Measurements from ENCODE around the gene SLC16A1.
"Not testable (repeated sequence)": the region's sequence is repeated elsewhere in the genome, so short reads cannot be mapped to it uniquely, and the experiment has no call there.

SLC16A1 gene, protein sequence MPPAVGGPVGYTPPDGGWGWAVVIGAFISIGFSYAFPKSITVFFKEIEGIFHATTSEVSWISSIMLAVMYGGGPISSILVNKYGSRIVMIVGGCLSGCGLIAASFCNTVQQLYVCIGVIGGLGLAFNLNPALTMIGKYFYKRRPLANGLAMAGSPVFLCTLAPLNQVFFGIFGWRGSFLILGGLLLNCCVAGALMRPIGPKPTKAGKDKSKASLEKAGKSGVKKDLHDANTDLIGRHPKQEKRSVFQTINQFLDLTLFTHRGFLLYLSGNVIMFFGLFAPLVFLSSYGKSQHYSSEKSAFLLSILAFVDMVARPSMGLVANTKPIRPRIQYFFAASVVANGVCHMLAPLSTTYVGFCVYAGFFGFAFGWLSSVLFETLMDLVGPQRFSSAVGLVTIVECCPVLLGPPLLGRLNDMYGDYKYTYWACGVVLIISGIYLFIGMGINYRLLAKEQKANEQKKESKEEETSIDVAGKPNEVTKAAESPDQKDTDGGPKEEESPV

GRCh38 chr1:112955773-112956543 lies at the start of gene SLC16A1:
Gene SLC16A1, minus strand, starts transcription at chr1:112956196. Its CDS starts 26,888 bp downstream, at chr1:112929308.
- DNase-seq (ENCODE audit: low spot score): peak; percentile 85

- no peak for DNase-seq (ENCODE audit: low spot score)
Observed at GRCh38 chr1:113003751-113004690, 48.0 kb upstream of the SLC16A1 start.

GRCh38 chr1:113002297-113002696 lies 46.3 kb upstream of the SLC16A1 start:
- DNase-seq (ENCODE audit: low spot score): peak; percentile 3

- no peak for DNase-seq (ENCODE audit: low spot score)
Observed at GRCh38 chr1:112998592-112999235, 42.7 kb upstream of the SLC16A1 start.

GRCh38 chr1:112997781-112998180 lies 41.8 kb upstream of the SLC16A1 start:
- DNase-seq (ENCODE audit: low spot score): no peak

GRCh38 chr1:112995890-112996289 lies 39.9 kb upstream of the SLC16A1 start:
- no peak for DNase-seq (ENCODE audit: low spot score)

- DNase-seq (ENCODE audit: low spot score): not testable (repeated sequence)
Observed at GRCh38 chr1:112995021-112995420, 39.0 kb upstream of the SLC16A1 start.

DNA sequence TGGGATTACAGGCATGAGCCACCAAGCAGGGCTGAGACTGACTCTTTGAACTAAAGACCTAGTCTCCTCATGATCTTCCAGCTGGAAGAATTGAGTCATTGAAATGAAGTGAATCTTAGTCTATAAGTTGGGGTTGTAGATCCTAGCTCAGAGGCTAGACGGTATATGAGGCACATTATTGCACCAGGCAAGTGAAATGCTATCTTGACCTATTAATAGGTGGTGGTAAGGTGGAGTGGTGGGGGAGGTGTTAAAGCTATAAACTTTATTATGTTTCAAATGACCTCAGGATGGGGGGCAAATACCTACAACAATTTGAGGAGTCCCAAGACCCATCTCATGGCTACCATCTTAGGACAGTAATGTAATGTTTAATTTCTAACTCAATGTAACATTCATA lies 36.8 kb upstream of the SLC16A1 start:
- DNase-seq (ENCODE audit: low spot score): no peak

DNA sequence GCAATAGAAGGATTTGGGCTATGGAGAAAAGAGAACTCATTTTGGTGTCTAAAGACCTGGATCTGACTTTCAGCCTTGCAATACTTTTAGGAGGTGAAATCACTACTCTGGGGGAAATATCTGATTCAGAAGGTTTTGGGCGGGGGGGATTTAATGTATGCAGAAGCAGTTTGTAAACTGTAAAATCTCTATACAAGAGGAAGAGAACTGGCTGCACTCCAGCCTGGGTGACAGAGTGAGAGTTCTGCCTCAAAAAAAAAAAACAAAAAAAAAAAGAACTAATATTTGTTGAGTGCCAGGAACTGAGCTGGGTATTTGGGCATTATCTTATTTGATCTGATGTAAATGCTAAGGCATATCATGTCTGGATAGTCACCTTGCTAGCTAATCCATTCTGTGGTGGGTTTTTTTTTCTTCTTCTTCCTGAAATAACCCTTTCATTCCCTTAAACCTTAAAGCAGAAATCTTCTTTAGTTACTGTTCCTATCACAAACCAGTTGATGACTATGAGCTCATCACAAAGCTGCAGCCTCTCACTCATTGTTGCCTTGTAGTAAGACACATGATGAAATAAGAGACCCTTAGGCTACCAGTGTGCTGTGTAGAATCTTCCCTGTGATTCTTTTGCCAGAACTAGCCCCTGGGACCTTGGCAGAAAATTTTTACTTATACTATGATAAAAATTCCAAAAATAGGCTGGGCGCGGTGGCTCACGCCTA lies 35.6 kb upstream of the SLC16A1 start:
- DNase-seq (ENCODE audit: low spot score): no peak

DNA sequence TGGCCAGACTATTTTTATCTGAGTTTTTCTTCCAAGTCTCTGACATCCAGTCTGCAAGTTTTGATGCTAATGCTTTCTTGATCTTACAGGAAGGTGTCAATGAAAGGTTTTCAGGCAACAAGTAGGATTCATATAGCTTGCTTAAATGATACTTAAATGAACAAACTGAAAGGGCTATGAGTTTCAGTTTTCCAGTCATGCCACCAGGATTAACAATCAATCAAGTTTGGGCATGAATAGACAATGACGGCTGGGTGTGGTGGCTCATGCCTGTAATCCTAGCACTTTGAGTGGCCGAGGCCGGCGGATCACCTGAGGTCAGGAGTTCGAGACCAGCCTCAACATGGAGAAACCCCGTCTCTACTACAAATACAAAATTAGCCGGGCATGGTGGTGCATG lies 34.3 kb upstream of the SLC16A1 start:
- DNase-seq (ENCODE audit: low spot score): no peak

- no peak for DNase-seq (ENCODE audit: low spot score)
Observed at GRCh38 chr1:112988367-112988766, 32.4 kb upstream of the SLC16A1 start.

GRCh38 chr1:112985123-112985522 lies 29.1 kb upstream of the SLC16A1 start:
- DNase-seq (ENCODE audit: low spot score): no peak

DNA sequence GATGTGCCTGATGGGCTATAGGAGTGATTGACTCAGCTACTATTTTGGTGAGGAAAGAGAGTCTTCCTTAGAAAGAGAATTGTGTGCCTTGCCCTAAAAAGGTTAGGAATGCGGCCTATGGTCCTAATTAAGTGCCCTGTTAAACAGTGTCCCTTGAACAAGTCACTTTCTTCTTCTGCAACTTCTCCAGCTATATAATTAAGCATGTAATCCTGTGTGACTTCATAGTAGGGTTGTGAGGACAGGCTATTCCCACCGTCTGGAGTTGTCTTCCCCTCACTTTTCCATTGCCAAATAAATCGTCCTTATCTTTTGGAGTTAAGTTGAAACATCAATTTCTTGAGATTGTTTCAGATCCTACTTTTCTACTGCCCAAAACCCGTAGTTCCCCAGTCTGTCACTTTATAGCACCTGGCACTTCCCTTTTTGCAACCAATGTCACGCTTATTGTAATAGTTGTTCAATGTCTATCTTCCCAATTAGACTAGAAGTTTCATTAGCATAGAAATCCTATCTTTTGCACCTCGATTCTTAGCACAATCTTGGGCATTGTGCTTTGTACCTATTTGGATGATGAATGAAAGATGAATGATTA lies 27.6 kb upstream of the SLC16A1 start:
- DNase-seq (ENCODE audit: low spot score): no peak

DNA sequence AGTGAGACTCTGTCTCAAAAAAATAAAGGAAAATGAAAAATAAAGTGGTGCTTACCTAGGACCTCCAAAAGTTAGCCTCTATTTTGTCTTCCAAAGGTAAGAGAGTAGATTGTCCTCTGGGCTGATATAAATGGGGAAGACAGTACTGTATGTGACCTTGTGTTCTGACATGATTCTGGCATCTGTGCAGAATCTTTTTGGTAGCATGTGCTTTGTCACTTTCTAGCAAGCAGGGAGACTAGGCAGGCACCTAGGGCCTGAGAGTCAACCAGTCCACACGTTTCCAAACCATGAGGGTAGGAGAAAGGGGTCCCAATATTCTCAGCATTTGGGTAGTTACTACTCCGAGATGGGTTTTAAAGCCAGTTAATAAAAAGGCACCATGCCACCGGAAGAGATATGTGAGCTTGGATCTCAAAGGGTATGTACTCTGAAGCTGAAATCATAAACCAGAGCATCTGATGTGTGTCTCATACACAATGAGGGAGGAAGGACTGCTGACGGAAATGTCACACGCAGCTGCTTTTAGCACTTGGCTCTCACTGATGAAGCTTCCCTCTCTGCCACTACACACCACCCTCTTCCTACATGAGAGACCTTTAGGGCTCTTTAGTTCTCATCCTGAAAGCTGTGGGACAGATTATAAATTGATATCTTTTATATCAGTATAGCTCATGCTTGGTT lies 27.0 kb upstream of the SLC16A1 start:
- DNase-seq (ENCODE audit: low spot score): no peak

- no peak for DNase-seq (ENCODE audit: low spot score)
Observed at GRCh38 chr1:112982328-112982727, 26.3 kb upstream of the SLC16A1 start.

DNA sequence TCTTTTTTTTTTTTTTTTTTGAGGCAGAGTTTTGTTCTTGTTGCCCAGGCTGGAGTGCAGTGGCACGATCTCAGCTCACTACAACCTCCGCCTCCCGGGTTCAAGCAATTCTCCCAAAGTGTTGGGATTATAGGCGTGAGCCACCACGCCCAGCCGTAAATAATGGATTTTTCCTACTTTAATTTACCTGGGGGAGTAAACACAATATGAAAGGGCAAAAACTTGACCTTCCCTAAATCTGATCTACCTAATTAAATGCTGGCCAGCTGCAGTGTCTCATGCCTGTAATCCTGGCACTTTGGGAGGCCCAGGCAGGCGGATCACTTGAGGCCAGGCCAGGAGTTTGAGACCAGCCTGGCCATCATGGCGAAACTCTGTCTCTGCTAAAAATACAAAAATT lies 25.8 kb upstream of the SLC16A1 start:
- not testable (repeated sequence) for DNase-seq (ENCODE audit: low spot score)

- DNase-seq (ENCODE audit: low spot score): no peak
Observed at GRCh38 chr1:112981426-112981825, 25.4 kb upstream of the SLC16A1 start.

- no peak for DNase-seq (ENCODE audit: low spot score)
Observed at GRCh38 chr1:112975336-112975735, 19.3 kb upstream of the SLC16A1 start.

- DNase-seq (ENCODE audit: low spot score): no peak
Observed at GRCh38 chr1:112974646-112975045, 18.6 kb upstream of the SLC16A1 start.

DNA sequence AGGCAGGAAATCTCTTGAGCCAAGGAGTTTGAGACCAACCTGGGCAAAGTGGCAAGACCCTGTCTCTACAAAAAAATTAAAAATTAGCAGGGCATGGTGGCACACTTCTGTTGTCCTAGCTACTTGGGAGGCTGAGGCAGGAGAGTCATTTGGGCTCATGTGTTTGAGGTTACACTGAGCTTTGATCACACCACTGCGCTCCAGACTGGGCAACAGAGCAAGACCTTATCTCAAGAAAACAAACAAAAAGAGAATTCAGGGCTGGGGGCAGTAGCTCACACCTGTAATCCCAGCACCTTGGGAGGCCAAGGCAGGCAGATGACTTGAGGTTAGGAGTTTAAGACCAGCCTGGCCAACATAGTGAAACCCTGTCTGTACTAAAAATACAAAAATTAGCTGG lies 17.8 kb upstream of the SLC16A1 start:
- no peak for DNase-seq (ENCODE audit: low spot score)

All from hematopoietic multipotent progenitor cell treated with erythropoietin and hydrocortisone succinate and interleukin-3 and kit ligand, for 17 days (in vitro differentiated cells).